ENCODE results near the gene FGD4.

Gene FGD4

GRCh38 chr12:32450363-32450762 is 51.0 kb downstream of the FGD4 start:
- no peak overlapping the region for H3K4me3 ChIP-seq (ENCODE audit: low read depth, low read length)
- DNase-seq (ENCODE audit: low read depth) = no peak

- no peak for DNase-seq (ENCODE audit: low read depth)
Measured at GRCh38 chr12:32450768-32451167, 51.4 kb downstream of the FGD4 start.

GRCh38 chr12:32451816-32452215 is 52.5 kb downstream of the FGD4 start:
- H3K4me3 ChIP-seq (ENCODE audit: low read depth, low read length) = no peak overlapping the region
- no peak for DNase-seq (ENCODE audit: low read depth)

More at GRCh38 chr12:32450768-32451167, 51.4 kb downstream of the FGD4 start:
- H3K4me3 ChIP-seq (ENCODE audit: low read depth, low read length) = no peak overlapping the region

- H3K4me3 ChIP-seq (ENCODE audit: low read depth, low read length) = no peak overlapping the region
- DNase-seq (ENCODE audit: low read depth) = no peak
Measured at GRCh38 chr12:32454075-32454474, 54.7 kb downstream of the FGD4 start.

- no peak overlapping the region for H3K4me3 ChIP-seq (ENCODE audit: low read depth, low read length)
- DNase-seq (ENCODE audit: low read depth) = no peak
Measured at GRCh38 chr12:32454866-32455265, 55.5 kb downstream of the FGD4 start.

- DNase-seq (ENCODE audit: low read depth) = no peak
Measured at GRCh38 chr12:32455607-32456071, 56.3 kb downstream of the FGD4 start.

GRCh38 chr12:32457251-32458025 is 58.1 kb downstream of the FGD4 start:
- H3K4me3 ChIP-seq (ENCODE audit: low read depth, low read length) = no peak overlapping the region
- DNase-seq (ENCODE audit: low read depth) = no peak

More at GRCh38 chr12:32455607-32456071, 56.3 kb downstream of the FGD4 start:
- peak overlapping the region; percentile 37 for H3K4me3 ChIP-seq (ENCODE audit: low read depth, low read length)

GRCh38 chr12:32460638-32461037 is 61.3 kb downstream of the FGD4 start:
- H3K4me3 ChIP-seq (ENCODE audit: low read depth, low read length) = no peak overlapping the region
- DNase-seq (ENCODE audit: low read depth) = no peak

- no peak overlapping the region for H3K4me3 ChIP-seq (ENCODE audit: low read depth, low read length)
- no peak for DNase-seq (ENCODE audit: low read depth)
Measured at GRCh38 chr12:32462908-32463307, 63.5 kb downstream of the FGD4 start.

GRCh38 chr12:32466187-32466586 is 66.8 kb downstream of the FGD4 start:
- no peak for DNase-seq (ENCODE audit: low read depth)
- H3K4me3 ChIP-seq (ENCODE audit: low read depth, low read length) = no peak overlapping the region

GRCh38 chr12:32466986-32467711 is 67.8 kb downstream of the FGD4 start:
- DNase-seq (ENCODE audit: low read depth) = no peak
- H3K4me3 ChIP-seq (ENCODE audit: low read depth, low read length) = no peak overlapping the region

GRCh38 chr12:32467959-32468863 is 68.9 kb downstream of the FGD4 start:
- no peak overlapping the region for H3K4me3 ChIP-seq (ENCODE audit: low read depth, low read length)
- DNase-seq (ENCODE audit: low read depth) = no peak

GRCh38 chr12:32470936-32471470 is 71.6 kb downstream of the FGD4 start:
- no peak for DNase-seq (ENCODE audit: low read depth)
- H3K4me3 ChIP-seq (ENCODE audit: low read depth, low read length) = no peak overlapping the region

- H3K4me3 ChIP-seq (ENCODE audit: low read depth, low read length) = no peak overlapping the region
- no peak for DNase-seq (ENCODE audit: low read depth)
Measured at GRCh38 chr12:32471591-32472001, 72.2 kb downstream of the FGD4 start.

- no peak overlapping the region for H3K4me3 ChIP-seq (ENCODE audit: low read depth, low read length)
- DNase-seq (ENCODE audit: low read depth) = no peak
Measured at GRCh38 chr12:32475724-32476123, 76.4 kb downstream of the FGD4 start.

GRCh38 chr12:32476446-32476845 is 77.1 kb downstream of the FGD4 start:
- H3K4me3 ChIP-seq (ENCODE audit: low read depth, low read length) = no peak overlapping the region
- DNase-seq (ENCODE audit: low read depth) = no peak

- no peak overlapping the region for H3K4me3 ChIP-seq (ENCODE audit: low read depth, low read length)
- peak; percentile 26 for DNase-seq (ENCODE audit: low read depth)
Measured at GRCh38 chr12:32477714-32478113, 78.4 kb downstream of the FGD4 start.

- H3K4me3 ChIP-seq (ENCODE audit: low read depth, low read length) = no peak overlapping the region
- no peak for DNase-seq (ENCODE audit: low read depth)
Measured at GRCh38 chr12:32478166-32478565, 78.8 kb downstream of the FGD4 start.

Data from skeletal muscle cell (primary cell).